Karpas-422 (cell line): ENCODE data around the gene HOXB8. TPM values are rescaled to one million over a fixed set of nuclear protein-coding genes. Genes with fewer than 3 reads are reported as not detected.
A peak's percentile ranks its signal among the peaks of the same experiment; 100 is the strongest.

Experiments used
- DNase-seq: peaks from one replicate; pipeline ENCODE4 v3.0.0-alpha.2; 2015
- H2AFZ ChIP-seq: fragments of 200-600 bp; sonication (generic); 2 replicates; pipeline ENCODE4 v1.6.1; 2014; ENCODE audit warnings: antibody characterized with exemption, low read length, mixed read lengths
- H3K27ac ChIP-seq: fragments of 200-600 bp; sonication (generic); 2 replicates; pipeline ENCODE4 v1.5.1; 2014; ENCODE audit warnings: mild to moderate bottlenecking, low read length, moderate library complexity
- H3K27me3 ChIP-seq: fragments of 200-600 bp; sonication (generic); 2 replicates; pipeline ENCODE4 v1.6.1; 2014; ENCODE audit warnings: low read length, mixed read lengths
- H3K36me3 ChIP-seq: fragments of 200-600 bp; sonication (generic); 2 replicates; pipeline ENCODE4 v1.6.1; 2014; ENCODE audit warnings: low read length, mixed read lengths; ENCODE audit not compliant: insufficient read depth
- H3K4me1 ChIP-seq: fragments of 200-600 bp; sonication (generic); 2 replicates; pipeline ENCODE4 v1.6.1; 2014; ENCODE audit warnings: mild to moderate bottlenecking, low read length, mixed read lengths
- H3K4me2 ChIP-seq: fragments of 200-600 bp; sonication (generic); 2 replicates; pipeline ENCODE4 v1.6.1; 2014; ENCODE audit warnings: low read length, low read depth, mild to moderate bottlenecking; ENCODE audit not compliant: poor library complexity, severe bottlenecking
- H3K4me3 ChIP-seq: fragments of 200-600 bp; sonication (generic); 2 replicates; pipeline ENCODE4 v1.5.1; 2014; ENCODE audit warnings: mild to moderate bottlenecking, antibody characterized with exemption, low read length, mixed read lengths
- H3K79me2 ChIP-seq: fragments of 200-600 bp; sonication (generic); 2 replicates; pipeline ENCODE4 v1.6.1; 2014; ENCODE audit warnings: mild to moderate bottlenecking, low read length, mixed read lengths
- H3K9ac ChIP-seq: fragments of 200-600 bp; sonication (generic); 2 replicates; pipeline ENCODE4 v1.6.0; 2014; ENCODE audit warnings: low read length
- H3K9me2 ChIP-seq: fragments of 200-600 bp; sonication (generic), shearing (Covaris generic); replicated peaks from 2 replicates; pipeline ENCODE4 v1.6.0; 2014; ENCODE audit warnings: mild to moderate bottlenecking, low read length, moderate library complexity; ENCODE audit not compliant: insufficient read depth
- H3K9me3 ChIP-seq: fragments of 300-700, 200-600 bp; sonication (generic); 2 replicates; pipeline ENCODE4 v1.6.1; 2014; ENCODE audit warnings: low read length, mixed read lengths
- H4K20me1 ChIP-seq: fragments of 200-600 bp; sonication (generic); 2 replicates; pipeline ENCODE4 v1.6.1; 2014; ENCODE audit warnings: mild to moderate bottlenecking, antibody characterized with exemption, low read length, low read depth; ENCODE audit not compliant: insufficient read depth
- total RNA-seq: library from RNA; depleted of rRNA; stranded (reverse); fragments of >200 nt; shearing (Covaris generic); gene quantifications from 2 replicates; pipeline ENCODE4 v1.2.3, GENCODE V29; 2014; ENCODE audit warnings: low replicate concordance

Gene HOXB8
- total RNA-seq, 1 experiment from 2014 or later, result 4.2 TPM

DNA sequence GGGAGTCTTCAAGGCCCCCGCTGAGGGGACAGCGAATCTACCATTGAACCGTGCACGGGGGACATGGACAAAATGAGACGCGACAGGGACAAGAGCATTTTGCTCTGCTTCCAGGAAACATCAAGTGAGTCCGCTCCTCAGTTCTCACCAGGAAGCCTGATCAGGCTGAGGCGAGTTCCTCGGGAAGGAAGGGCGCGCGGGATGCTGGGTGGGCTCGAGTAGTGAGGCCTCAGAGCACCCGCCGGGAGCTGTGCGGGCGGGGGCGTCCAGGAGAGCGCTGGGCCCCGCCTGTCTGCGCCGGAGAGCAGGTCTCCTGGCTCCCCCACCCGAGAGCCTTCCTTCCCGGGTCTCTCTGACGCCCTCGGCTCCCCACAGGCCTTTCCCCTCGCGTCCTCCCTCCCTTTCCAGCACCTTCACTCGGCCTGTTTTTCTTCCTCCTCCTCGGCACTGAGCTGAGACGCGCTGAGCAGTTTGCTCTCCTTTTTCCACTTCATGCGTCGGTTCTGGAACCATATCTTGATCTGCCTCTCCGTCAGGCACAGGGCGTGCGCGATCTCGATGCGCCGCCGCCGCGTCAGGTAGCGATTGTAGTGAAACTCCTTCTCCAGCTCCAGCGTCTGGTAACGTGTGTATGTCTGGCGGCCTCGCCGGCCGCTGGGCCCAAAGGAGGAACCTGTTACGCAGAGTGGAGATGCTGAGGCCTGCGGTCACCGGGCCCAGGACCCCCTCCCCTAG is 18.9 kb downstream of the HOXB8 start:
- no peaks in the 10 kb centered on the region for H4K20me1 ChIP-seq
- no peaks in the 10 kb centered on the region for H3K79me2 ChIP-seq
- no peak overlapping the region for H2AFZ ChIP-seq
- no peaks in the 10 kb centered on the region for H3K36me3 ChIP-seq
- no peak overlapping the region for H3K4me3 ChIP-seq
- H3K4me1 ChIP-seq, result peaks cover 2% of the 10 kb centered on the region; the same call in 1 of the 2 replicates
- H3K4me2 ChIP-seq, result no peak overlapping the region
- no peak overlapping the region for H3K27ac ChIP-seq
- DNase-seq, result no peak
- H3K27me3 ChIP-seq, result no peaks in the 10 kb centered on the region
- no peak overlapping the region for H3K9ac ChIP-seq
- H3K9me2 ChIP-seq, result no peaks in the 10 kb centered on the region
- H3K9me3 ChIP-seq, result no peaks in the 10 kb centered on the region

DNA sequence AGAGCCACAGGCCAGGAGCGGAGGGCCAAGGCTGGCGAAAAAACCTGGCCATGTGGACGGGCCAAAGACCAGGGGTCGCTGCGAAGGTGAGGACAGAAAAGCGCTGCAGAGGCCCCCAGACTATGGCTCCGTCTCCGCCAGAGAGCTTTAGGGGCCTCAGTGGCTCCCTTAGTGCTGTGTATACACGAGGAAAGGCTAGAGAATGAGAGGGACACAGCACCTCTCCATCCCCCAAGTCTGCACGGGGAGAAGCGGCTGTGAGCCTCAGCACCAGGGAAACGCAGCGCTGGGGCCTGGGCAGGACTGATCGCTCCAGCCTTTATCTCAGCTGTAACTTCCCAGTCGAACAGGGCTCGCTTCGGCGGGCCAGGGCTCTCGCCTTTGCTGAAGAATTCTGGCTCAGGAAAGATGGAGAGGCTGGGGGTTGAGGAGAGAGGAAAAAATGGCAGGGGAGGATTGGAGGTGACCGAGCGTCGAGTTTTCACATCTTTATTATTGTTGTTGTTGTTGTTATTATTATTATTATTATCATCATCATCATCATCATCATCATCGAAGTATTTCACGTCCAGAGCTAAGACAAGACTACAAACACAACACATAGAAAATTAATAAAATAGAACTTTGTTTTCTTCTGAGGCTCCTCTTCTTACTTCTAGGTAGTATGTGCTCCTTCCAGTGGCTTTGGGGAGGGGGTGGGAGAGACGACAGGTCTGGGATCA is 19.7 kb downstream of the HOXB8 start:
- Histone ChIP-seq H3K79me2 (no peaks in the 10 kb centered on the region), H2AFZ (no peak overlapping the region), H3K4me1 (no peaks in the 10 kb centered on the region), H3K4me3 (no peak overlapping the region), H3K36me3 (no peaks in the 10 kb centered on the region), H3K27ac (no peak overlapping the region), H3K4me2 (no peak overlapping the region), H3K9ac (no peak overlapping the region), H4K20me1 (no peaks in the 10 kb centered on the region), H3K27me3 (no peaks in the 10 kb centered on the region), H3K9me2 (no peaks in the 10 kb centered on the region), H3K9me3 (no peaks in the 10 kb centered on the region)
- no peak for DNase-seq

DNA sequence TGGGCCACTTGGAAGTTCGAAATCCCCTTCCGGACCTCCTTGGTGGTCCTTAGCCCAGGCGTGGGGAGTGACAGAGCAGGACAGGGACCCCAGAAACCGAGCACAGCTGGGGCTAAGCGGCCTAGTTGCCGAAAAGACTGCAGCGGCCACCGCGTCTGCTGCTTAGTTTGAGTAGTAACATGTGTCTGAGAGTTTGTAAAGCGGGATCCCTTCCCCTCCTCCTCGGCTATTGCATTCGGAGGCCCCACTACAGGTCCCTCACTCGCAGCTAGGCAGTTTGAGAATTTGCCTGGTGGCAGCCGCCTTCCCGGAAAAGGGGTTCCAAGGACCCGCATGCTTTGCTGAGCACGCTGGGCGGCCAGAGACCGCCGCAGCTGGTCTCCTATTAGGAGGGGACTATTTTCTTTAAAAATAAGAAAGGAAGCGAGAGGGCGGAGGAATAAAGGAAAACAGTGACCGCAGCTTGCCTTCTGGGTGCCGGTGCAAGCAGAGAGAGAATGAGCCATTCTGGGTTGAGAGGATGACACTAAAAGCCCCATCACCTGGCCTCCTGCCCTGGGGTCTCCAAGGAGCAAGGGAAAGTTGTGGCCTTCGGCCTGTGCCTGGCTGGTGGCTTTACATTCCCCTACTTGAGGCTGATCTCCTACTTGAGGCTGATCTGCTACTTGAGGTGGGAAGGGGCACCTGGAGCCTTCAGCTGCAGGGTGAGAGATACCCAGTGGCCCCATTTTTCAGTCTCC is 20.4 kb downstream of the HOXB8 start:
- H3K79me2 ChIP-seq, result no peaks in the 10 kb centered on the region
- H3K4me1 ChIP-seq, result no peaks in the 10 kb centered on the region
- no peak overlapping the region for H3K9ac ChIP-seq

DNA sequence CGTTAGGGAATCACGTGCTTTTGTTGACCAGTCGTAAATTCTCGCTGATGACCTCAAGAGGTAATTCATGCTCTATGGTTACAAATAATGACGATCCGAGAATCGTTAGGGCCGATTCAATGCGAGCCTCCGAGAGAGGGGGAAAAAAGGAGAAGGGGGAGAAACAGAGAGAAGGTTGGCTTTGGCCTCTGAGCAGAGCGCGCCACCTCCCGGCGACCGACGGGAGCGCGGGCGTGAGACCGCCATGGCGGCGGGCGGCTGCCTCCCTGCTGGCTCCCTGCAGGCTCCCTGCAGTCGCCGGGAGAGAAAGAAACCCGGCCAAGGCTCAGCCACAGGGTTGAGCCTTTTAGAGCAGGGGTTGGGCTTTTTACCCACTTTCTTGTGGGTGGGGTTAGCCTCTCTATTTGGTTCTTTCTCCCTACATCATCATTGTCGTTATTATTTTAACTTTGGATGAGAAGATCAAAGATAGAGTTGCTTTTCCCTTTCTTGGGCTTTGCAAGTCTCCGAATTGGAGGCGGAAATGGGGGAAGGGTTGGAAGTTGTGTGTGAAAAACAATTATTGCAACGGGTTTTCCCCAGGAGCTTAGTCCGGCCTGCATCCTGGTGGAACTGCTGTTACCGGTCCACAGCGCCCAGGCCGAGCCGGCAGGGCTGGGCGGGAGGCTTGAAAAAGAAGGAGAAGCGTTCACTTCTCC is 21.1 kb downstream of the HOXB8 start:
- Histone ChIP-seq H3K9ac (no peak overlapping the region), H3K4me3 (no peak overlapping the region), H3K4me2 (no peak overlapping the region), H2AFZ (0 out of 2 replicates have a peak overlapping the region, but pooled peaks have one; percentile 54), H4K20me1 (no peaks in the 10 kb centered on the region), H3K27ac (no peak overlapping the region), H3K36me3 (no peaks in the 10 kb centered on the region), H3K9me3 (no peaks in the 10 kb centered on the region), H3K79me2 (no peaks in the 10 kb centered on the region), H3K4me1 (no peaks in the 10 kb centered on the region), H3K9me2 (no peaks in the 10 kb centered on the region), H3K27me3 (no peaks in the 10 kb centered on the region)
- DNase-seq, result peak; percentile 88

More for the DNA sequence above, 20.4 kb downstream of the HOXB8 start:
- H3K27ac ChIP-seq, result no peak overlapping the region
- no peak overlapping the region for H3K4me2 ChIP-seq
- H3K36me3 ChIP-seq, result no peaks in the 10 kb centered on the region
- no peak overlapping the region for H2AFZ ChIP-seq
- no peaks in the 10 kb centered on the region for H4K20me1 ChIP-seq
- H3K9me2 ChIP-seq, result no peaks in the 10 kb centered on the region
- no peak overlapping the region for H3K4me3 ChIP-seq
- H3K9me3 ChIP-seq, result no peaks in the 10 kb centered on the region
- H3K27me3 ChIP-seq, result no peaks in the 10 kb centered on the region
- no peak for DNase-seq

DNA sequence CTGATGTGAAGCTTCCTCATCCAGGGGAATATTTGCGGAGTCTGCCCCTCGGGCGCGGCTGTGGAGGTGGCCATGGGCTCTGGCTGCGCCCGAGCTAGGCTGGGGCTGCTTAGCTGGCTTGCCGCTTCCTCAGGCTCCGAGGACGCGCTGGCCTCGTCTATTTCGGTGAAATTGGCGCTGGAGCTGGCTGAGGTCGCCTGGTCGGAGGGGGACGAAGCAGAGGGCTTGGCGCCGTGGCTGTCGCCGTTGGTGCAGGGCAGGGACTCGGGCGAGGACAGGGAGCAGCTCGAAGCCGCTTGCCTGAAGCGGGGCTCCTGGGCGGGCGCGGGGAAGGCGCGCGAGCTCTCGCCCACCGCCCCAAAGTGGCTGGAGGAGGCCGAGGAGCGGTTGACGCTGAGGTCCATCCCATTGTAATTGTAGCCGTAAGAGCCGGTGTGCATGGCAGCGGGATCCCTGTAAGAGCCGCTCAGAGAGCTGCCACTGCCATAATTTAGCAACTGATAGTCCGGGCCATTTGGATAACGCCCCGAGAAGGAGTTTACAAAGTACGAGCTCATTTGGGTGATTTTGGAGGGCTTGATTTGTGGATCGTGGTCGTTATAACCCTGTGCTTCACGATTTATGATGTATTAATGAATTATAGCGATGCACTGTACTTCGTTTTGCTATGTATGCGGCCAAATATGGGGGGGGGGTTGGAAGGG is 21.8 kb downstream of the HOXB8 start, which contains the start of gene HOXB5:
Gene HOXB5, minus strand, starts transcription at position 654 of the 704 bp plus-strand sequence. Its CDS starts 97 bp downstream, at position 557.
- Histone ChIP-seq H3K9ac (no peak within 1 kb of the TSS), H3K27me3 (no peaks in the 10 kb centered on the region), H3K79me2 (no peaks in the 10 kb centered on the region), H2AFZ (0 out of 2 replicates have a peak within 1 kb of the TSS, but pooled peaks have one; percentile 54), H3K4me1 (no peaks in the 10 kb centered on the region), H4K20me1 (no peaks in the 10 kb centered on the region), H3K9me3 (no peaks in the 10 kb centered on the region), H3K27ac (no peak within 1 kb of the TSS), H3K4me3 (no peak within 1 kb of the TSS), H3K9me2 (no peaks in the 10 kb centered on the region), H3K4me2 (no peak within 1 kb of the TSS), H3K36me3 (no peaks in the 10 kb centered on the region)
- DNase-seq, result no peak

DNA sequence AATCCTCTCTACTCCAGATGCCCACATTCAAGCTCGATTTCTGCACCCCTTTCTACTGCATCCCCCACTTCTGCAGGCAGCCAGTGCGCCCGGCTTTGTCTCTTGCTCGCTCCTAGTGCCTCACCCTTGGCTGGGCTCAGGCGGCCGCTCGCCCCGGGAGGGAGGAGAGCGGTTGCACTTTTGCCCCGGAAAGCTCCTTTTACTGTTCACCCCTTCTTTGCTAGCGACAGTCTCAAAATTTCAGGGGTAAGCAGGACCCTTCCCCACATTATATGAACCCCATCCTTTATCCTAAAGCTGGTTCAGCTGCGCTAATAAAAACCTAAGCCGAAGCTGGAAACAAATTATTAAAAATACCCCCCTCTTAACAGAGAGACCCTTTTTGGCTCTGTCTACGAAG is 22.5 kb downstream of the HOXB8 start:
- Histone ChIP-seq H3K4me2 (no peak overlapping the region), H3K27ac (no peak overlapping the region), H4K20me1 (no peaks in the 10 kb centered on the region), H3K79me2 (no peaks in the 10 kb centered on the region), H3K4me3 (no peak overlapping the region), H3K36me3 (no peaks in the 10 kb centered on the region), H3K9ac (no peak overlapping the region), H3K4me1 (no peaks in the 10 kb centered on the region), H3K9me3 (no peaks in the 10 kb centered on the region), H2AFZ (no peak overlapping the region), H3K27me3 (no peaks in the 10 kb centered on the region), H3K9me2 (no peaks in the 10 kb centered on the region)
- DNase-seq, result no peak

DNA sequence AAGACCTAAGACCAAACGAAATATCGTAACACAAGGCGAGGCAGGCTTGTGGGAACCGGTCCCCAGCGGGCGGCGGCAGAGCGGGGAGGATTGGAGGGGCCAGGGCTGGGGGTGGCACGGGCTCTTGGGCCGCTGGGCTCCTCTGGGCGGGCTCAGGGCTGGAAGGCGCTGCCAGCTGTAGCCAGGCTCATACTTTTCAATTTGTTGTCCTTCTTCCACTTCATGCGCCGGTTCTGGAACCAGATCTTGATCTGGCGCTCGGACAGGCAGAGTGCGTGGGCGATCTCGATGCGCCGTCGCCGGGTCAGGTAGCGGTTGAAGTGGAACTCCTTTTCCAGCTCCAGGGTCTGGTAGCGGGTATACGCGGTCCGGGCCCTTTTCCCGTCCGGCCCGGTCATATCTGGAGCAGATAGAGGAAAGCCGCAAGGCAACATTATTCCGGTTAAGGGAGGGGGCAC is 23.0 kb downstream of the HOXB8 start:
- no peaks in the 10 kb centered on the region for H3K4me1 ChIP-seq
- no peak overlapping the region for H3K4me2 ChIP-seq
- H3K27ac ChIP-seq, result no peak overlapping the region
- no peaks in the 10 kb centered on the region for H3K9me3 ChIP-seq
- H3K9ac ChIP-seq, result no peak overlapping the region
- no peaks in the 10 kb centered on the region for H4K20me1 ChIP-seq
- no peak for DNase-seq
- no peak overlapping the region for H2AFZ ChIP-seq
- H3K9me2 ChIP-seq, result no peaks in the 10 kb centered on the region
- H3K79me2 ChIP-seq, result no peaks in the 10 kb centered on the region
- no peak overlapping the region for H3K4me3 ChIP-seq
- no peaks in the 10 kb centered on the region for H3K27me3 ChIP-seq
- no peaks in the 10 kb centered on the region for H3K36me3 ChIP-seq
